Panc1 (cell line): ENCODE data around the gene UBR3.

ENCODE experiments used
- SIN3A ChIP-seq: IDR thresholded peaks from 2 replicates; pipeline ENCODE4 v1.6.1; 2012; ENCODE audit warnings: low read depth, mild to moderate bottlenecking, low read length, moderate library complexity, borderline replicate concordance; ENCODE audit not compliant: insufficient read depth
- TCF7L2 ChIP-seq: IDR thresholded peaks from 2 replicates; pipeline ENCODE4 v1.6.1; 2011; ENCODE audit warnings: mild to moderate bottlenecking, low read depth, low read length, inconsistent platforms
- TF ChIP-seq, protein P1 (sequence below): fragments of 450-650 bp; IDR thresholded peaks from 2 replicates; pipeline ENCODE4 v1.5.1; 2017; ENCODE audit warnings: mild to moderate bottlenecking

DNA sequence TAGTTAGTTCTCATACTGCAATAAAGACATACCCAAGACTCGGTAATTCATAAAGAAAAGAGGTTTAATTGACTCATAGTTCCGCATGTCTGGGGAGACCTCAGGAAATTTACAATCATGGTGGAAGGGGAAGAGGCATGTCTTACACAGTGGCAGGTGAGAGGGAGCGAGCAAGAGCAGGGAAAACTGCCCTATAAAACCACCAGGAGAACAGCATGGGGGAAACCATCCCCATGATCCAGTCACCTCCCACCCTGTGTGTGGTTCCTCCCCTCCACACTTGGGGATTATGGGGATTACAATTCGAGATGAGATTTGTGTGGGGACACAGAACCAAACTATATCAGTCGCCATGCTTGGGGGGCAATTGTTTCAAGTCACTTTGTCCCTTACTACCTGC, 29.7 kb upstream of the UBR3 start:
- no peak for TF ChIP-seq TCF7L2
- no peak for TF ChIP-seq SIN3A
- TF ChIP-seq, protein P1, sequence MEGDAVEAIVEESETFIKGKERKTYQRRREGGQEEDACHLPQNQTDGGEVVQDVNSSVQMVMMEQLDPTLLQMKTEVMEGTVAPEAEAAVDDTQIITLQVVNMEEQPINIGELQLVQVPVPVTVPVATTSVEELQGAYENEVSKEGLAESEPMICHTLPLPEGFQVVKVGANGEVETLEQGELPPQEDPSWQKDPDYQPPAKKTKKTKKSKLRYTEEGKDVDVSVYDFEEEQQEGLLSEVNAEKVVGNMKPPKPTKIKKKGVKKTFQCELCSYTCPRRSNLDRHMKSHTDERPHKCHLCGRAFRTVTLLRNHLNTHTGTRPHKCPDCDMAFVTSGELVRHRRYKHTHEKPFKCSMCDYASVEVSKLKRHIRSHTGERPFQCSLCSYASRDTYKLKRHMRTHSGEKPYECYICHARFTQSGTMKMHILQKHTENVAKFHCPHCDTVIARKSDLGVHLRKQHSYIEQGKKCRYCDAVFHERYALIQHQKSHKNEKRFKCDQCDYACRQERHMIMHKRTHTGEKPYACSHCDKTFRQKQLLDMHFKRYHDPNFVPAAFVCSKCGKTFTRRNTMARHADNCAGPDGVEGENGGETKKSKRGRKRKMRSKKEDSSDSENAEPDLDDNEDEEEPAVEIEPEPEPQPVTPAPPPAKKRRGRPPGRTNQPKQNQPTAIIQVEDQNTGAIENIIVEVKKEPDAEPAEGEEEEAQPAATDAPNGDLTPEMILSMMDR: no peak
